Ectodermal cell (in vitro differentiated cells): ENCODE data around the gene RNU6-9.

ENCODE experiments used
- H3K27ac ChIP-seq: 2 replicates; pipeline ENCODE4 v1.7.0; 2013; ENCODE audit warnings: mild to moderate bottlenecking, low read depth, low read length; ENCODE audit not compliant: insufficient read depth, poor library complexity, severe bottlenecking
- H3K27me3 ChIP-seq: 2 replicates; pipeline ENCODE4 v1.7.0; 2013; ENCODE audit warnings: mild to moderate bottlenecking, low read length; ENCODE audit not compliant: insufficient read depth, control insufficient read depth, poor library complexity, severe bottlenecking
- H3K36me3 ChIP-seq: one replicate; pipeline ENCODE4 v1.7.0; 2013; ENCODE audit warnings: low read length; ENCODE audit not compliant: control insufficient read depth, insufficient read depth
- H3K4me1 ChIP-seq: one replicate; pipeline ENCODE4 v1.7.0; 2013; ENCODE audit warnings: low read length; ENCODE audit not compliant: control insufficient read depth, insufficient read depth
- H3K4me3 ChIP-seq: 2 replicates; pipeline ENCODE4 v1.7.0; 2013; ENCODE audit warnings: low read depth, low read length, control low read depth; ENCODE audit not compliant: insufficient read depth
- H3K9me3 ChIP-seq: 2 replicates; pipeline ENCODE4 v1.7.0; 2013; ENCODE audit warnings: mild to moderate bottlenecking, low read length, moderate library complexity; ENCODE audit not compliant: control insufficient read depth
- WGBS, 2 experiments: methylation state at CpG; one replicate each; pipeline ENCODE4 v1.1.7; 2013; ENCODE audit warnings: missing lambda C conversion rate in 2 of 2; 5-methylcytosine and 5-hydroxymethylcytosine counted together

The RNU6-9 gene

DNA sequence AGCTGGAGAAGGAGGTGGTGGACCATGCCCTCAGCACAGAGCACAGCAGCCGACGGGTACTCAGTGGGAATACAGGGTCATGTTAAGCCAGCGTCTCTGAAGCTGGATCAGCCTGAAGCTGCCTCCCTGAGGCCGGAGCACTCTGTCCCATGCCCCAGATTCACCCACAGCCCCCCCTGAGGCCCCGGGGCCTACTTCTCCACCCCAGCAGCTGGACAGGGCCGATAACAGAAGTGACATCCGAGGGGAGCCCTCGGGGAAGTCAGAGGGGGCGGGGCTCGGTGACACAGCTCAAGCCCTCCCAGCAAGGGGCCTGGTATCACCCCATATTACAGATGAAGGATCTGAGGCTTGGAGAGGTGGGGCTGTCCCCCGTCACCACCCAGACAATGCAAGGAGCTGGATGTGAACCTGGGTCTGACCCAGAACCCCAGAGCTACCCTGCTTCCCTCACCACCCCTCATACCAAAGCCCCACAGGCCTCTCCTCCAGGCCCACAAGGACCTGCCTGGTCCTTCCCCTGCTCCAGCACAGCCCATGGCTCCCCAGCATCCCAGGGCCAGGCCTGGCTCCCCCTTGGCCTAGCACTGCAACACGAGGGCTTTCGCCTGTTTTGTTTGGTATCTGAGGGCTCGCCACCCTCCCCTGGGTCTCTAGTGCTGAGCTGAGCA is 14.0 kb downstream of the RNU6-9 start:
- Histone ChIP-seq H3K27ac (no peak overlapping the region), H3K36me3 (no peaks in the 10 kb centered on the region), H3K4me3 (no peak overlapping the region), H3K4me1 (peaks cover 4% of the 10 kb centered on the region), H3K27me3 (no peaks in the 10 kb centered on the region), H3K9me3 (no peaks in the 10 kb centered on the region)
- 87 to 92% methylated on average over 14 of the region's 14 CpGs for WGBS, 2 experiments

DNA sequence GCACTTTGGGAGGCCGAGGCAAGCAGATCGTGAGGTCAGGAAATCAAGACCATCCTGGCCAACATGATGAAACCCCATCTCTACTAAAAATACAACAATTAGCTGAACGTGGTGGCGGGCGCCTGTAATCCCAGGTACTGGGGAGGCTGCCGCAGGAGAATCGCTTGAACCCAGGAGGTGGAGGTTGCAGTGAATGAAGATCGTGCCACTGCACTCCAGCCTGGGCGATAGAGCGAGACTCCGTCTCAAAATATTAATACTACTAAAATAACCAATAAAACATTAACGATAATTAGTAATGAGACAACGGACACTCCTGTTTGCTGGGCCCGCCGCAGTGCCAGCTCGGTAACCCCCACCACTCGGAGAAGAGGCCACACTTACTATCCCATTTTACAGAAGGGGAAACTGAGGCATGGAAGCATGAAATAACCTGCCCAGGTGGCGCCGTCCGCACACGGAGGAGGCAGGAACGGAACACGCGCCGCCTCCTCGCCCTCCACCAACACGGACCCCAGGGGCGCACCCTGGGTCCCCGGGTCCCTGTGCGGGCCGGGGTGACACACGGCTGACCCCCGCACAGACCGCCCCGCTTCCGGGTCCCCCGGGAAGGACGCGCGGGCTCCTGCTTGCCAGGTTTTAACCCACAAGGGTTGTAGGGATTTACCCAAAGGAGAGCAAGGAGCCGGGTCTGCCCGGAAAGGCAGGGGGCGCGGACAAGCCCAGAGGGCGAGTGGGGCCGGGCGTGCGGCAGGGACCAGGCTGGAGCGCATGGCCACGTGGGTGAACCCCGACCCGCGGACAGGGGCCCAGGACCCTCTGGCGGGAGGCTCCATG is 18.1 kb downstream of the RNU6-9 start:
- H3K4me3 ChIP-seq, result no peak overlapping the region
- H3K36me3 ChIP-seq, result no peaks in the 10 kb centered on the region
- no peaks in the 10 kb centered on the region for H3K4me1 ChIP-seq
- H3K9me3 ChIP-seq, result no peaks in the 10 kb centered on the region
- WGBS, 2 experiments, result 91% methylated on average over 53 to 54 of the region's 54 CpGs
- H3K27me3 ChIP-seq, result peaks cover 14% of the 10 kb centered on the region
- H3K27ac ChIP-seq, result no peak overlapping the region

DNA sequence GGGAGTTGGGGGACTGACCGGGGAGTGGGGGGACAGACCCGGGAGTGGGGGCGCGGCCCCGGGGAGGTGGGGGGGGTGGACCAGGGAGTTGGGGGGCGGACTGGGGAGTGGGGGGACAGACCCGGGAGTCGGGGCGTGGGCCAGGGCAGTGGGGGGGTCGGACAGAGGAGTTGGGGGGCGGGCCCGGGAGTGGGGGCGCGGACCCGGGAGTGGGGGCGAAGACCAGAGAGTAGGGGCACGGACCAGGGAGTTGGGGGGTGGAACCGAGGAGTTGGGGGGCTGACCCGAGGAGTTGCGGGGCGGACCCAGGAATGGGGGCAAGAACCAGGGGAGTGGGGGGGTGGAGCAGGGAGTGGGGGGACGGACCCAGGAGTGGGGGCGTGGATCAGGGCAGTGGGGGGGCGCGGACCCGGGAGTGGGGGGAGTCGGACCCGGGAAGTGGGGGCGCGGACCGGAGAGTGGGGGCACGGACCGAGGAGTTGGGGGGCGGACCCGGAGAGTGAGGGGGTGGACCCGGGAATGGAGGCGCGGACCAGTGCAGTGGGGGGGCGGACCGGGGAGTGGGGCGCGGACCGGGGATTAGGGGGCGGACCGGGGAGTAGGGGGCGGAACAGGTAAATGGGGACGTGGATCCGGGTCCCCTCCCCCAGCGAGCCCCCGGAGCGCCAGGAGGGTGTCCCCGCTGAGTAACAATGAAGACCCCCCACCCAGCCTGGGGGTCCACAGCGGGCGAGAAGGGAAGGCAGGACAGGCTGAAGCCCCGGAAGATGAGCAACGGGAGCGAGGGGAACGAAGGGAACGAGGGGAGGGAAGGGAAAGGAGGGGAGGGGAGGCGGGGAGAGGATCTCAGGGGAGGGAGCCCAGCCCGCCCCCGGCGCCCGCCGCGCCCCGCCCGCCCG is 19.1 kb downstream of the RNU6-9 start:
- WGBS, 2 experiments, result 14 to 19% methylated on average over 57 to 65 of the region's 69 CpGs
- H3K27ac ChIP-seq, result no peak overlapping the region
- no peaks in the 10 kb centered on the region for H3K36me3 ChIP-seq
- no peaks in the 10 kb centered on the region for H3K9me3 ChIP-seq
- peaks cover 2% of the 10 kb centered on the region for H3K4me1 ChIP-seq
- peak overlapping the region; percentile 66 for H3K4me3 ChIP-seq
- peaks cover 24% of the 10 kb centered on the region for H3K27me3 ChIP-seq

DNA sequence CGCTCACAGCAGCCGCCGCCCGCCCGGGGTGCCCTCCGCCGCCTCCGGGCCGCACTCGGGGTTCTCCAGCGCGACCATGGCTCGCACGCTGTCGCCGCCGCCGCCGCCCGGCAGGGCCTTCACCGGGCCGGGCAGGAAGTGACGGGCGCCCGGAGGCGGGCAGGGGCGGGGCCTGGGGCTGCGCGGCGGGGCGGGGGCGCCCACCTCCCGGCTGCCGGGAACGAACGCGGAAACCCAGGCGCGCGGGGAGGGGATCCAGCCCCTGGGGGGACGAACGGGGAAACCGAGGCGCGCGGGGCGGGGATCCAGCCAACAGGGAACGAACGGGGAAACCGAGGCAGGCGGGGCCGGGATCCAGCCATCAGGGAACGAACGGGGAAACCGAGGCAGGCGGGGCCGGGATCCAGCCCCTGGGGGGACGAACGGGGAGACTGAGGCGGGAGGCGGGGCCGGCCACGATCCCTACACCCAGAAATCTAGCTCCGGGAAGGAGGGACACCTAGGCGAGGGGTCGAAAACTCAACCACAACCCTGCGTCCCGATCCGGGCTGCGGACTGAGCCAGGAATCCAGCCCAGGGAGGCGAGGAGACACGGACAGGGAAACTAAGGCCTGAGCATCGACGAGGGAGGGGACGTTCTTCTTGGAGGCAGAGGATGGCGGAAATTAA is 19.9 kb downstream of the RNU6-9 start, which contains the start of gene R3HDM4:
R3HDM4 (minus strand) TSS at position 140 of the 669 bp plus-strand sequence; CDS start at position 78, 62 bp downstream.
- H3K27ac ChIP-seq, result no peak within 1 kb of the TSS
- peaks cover 7% of the 10 kb centered on the region for H3K4me1 ChIP-seq
- peak within 1 kb of the TSS; percentile 66 for H3K4me3 ChIP-seq
- H3K9me3 ChIP-seq, result no peaks in the 10 kb centered on the region
- H3K27me3 ChIP-seq, result peaks cover 32% of the 10 kb centered on the region
- no peaks in the 10 kb centered on the region for H3K36me3 ChIP-seq
- 2% methylated on average over 76 of the region's 76 CpGs for WGBS, 2 experiments

- Histone ChIP-seq H3K4me3 (peak overlapping the region; percentile 25), H3K36me3 (no peaks in the 10 kb centered on the region), H3K4me1 (peaks cover 19% of the 10 kb centered on the region), H3K9me3 (no peaks in the 10 kb centered on the region), H3K27me3 (peaks cover 65% of the 10 kb centered on the region), H3K27ac (no peak overlapping the region)
- 9% methylated on average over 35 of the region's 35 CpGs for WGBS, 2 experiments
Observed at GRCh38 chr19:916645-917322, 23.5 kb downstream of the RNU6-9 start.

- no peak within 1 kb of the TSS for H3K27ac ChIP-seq
- H3K36me3 ChIP-seq, result no peaks in the 10 kb centered on the region
- 0 to 1% methylated on average over 87 of the region's 87 CpGs for WGBS, 2 experiments
- H3K4me3 ChIP-seq, result peak within 1 kb of the TSS; percentile 25
- H3K4me1 ChIP-seq, result peaks cover 19% of the 10 kb centered on the region
- H3K27me3 ChIP-seq, result peaks cover 65% of the 10 kb centered on the region
- H3K9me3 ChIP-seq, result no peaks in the 10 kb centered on the region
Observed at GRCh38 chr19:917323-918151, 24.3 kb downstream of the RNU6-9 start, which contains the start of gene KISS1R. Gene KISS1R (plus strand): TSS chr19:917333. CDS start chr19:917503, 170 bp downstream.

- peaks cover 65% of the 10 kb centered on the region for H3K27me3 ChIP-seq
- H3K9me3 ChIP-seq, result no peaks in the 10 kb centered on the region
- peak overlapping the region; percentile 25 for H3K4me3 ChIP-seq
- no peaks in the 10 kb centered on the region for H3K36me3 ChIP-seq
- H3K27ac ChIP-seq, result no peak overlapping the region
- H3K4me1 ChIP-seq, result peaks cover 19% of the 10 kb centered on the region
- 8% methylated on average over 12 of the region's 12 CpGs for WGBS, 2 experiments
Observed at GRCh38 chr19:918152-918437, 24.8 kb downstream of the RNU6-9 start.

DNA sequence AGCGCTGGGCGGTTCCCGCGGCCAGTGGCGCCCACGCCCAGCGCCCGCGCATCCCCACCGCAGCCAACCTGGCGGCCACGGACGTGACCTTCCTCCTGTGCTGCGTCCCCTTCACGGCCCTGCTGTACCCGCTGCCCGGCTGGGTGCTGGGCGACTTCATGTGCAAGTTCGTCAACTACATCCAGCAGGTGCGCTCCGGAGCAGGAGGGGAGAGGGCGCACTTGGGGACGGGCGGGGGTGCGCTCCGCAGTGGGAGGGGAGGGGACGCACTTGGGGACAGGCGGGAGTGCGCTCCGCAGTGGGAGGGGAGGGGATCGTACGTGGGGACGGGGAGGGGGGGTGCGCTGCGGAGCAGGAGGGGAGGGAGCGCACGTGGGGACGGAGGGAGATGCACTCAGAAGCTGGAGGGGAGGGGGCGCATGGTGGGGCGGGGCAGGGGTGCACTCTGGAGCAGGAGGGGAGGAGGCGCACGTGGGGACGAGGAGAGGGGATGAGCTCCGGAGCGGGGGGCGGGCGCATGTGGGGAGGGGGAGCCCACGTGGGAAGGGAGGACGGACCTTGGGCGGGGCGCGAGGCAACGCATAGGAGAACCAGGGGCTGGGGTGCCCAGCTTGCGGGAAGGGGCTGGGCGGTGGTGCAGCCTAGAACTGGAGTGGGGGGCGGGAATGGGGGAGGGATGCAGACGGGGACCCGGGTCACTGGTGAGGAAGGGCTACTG is 25.4 kb downstream of the RNU6-9 start:
- WGBS, 2 experiments, result 3% methylated on average over 58 of the region's 58 CpGs
- Histone ChIP-seq H3K4me1 (peaks cover 19% of the 10 kb centered on the region), H3K36me3 (no peaks in the 10 kb centered on the region), H3K27ac (no peak overlapping the region), H3K9me3 (no peaks in the 10 kb centered on the region), H3K27me3 (peaks cover 64% of the 10 kb centered on the region), H3K4me3 (no peak overlapping the region)
